IMR-90 (cell line): ENCODE measurements around the gene ELK3. TPM values are rescaled to one million over a fixed set of nuclear protein-coding genes. Genes with fewer than 3 reads are reported as not detected.

Experiments
- ATAC-seq: fragments of 200-7000 bp; cut with Tn5 transposase; 2 replicates; pipeline ENCODE4 v1.9.1; 2020; ENCODE audit warnings: low read depth, mild to moderate bottlenecking, moderate library complexity
- BruUV-seq: library from RNA; stranded (reverse); fragments of 400-500 nt; replicated peaks from 2 replicates; lab custom pipeline; 2021; lab: Mats Ljungman, UMichigan
- CTCF ChIA-PET: fragments of 300-600 bp; formaldehyde crosslinking; extraction: SDS; loops from one replicate; lab custom pipeline; 2021; ENCODE audit warnings: antibody characterized with exemption; lab: Yijun Ruan, JAX
- POLR2A ChIA-PET: fragments of 300-600 bp; sonication (Branson Sonifier 250); formaldehyde crosslinking; loops from one replicate; lab custom pipeline; 2022; ENCODE audit warnings: antibody characterized with exemption; ENCODE audit not compliant: unreplicated experiment; lab: Charles Lee
- DNase-seq: peaks from one replicate; pipeline ENCODE4 v3.0.0; 2013
- H2AFZ ChIP-seq: replicated peaks from 2 replicates; pipeline ENCODE3; 2013; ENCODE audit warnings: low read length, mild to moderate bottlenecking; ENCODE audit not compliant: poor library complexity
- H2AK5ac ChIP-seq: 2 replicates; pipeline ENCODE4 v1.6.1; 2013; ENCODE audit warnings: low read depth, low read length, inconsistent platforms
- H2AK9ac ChIP-seq: replicated peaks from 2 replicates; pipeline ENCODE3; 2013; ENCODE audit warnings: mild to moderate bottlenecking, low read depth, low read length, moderate library complexity; ENCODE audit not compliant: poor library complexity
- H2BK120ac ChIP-seq: 2 replicates; pipeline ENCODE4 v1.6.1; 2013; ENCODE audit warnings: low read depth, low read length, inconsistent platforms
- H2BK15ac ChIP-seq: 3 replicates; pipeline ENCODE4 v1.6.1; 2013; ENCODE audit warnings: low read depth, low read length, inconsistent platforms
- H2BK20ac ChIP-seq: 2 replicates; pipeline ENCODE4 v1.6.1; 2013; ENCODE audit warnings: low read depth, mild to moderate bottlenecking, inconsistent platforms, low read length, moderate library complexity
- H2BK5ac ChIP-seq: 2 replicates; pipeline ENCODE4 v1.6.1; 2013; ENCODE audit warnings: mild to moderate bottlenecking, low read depth, low read length, inconsistent platforms; ENCODE audit not compliant: poor library complexity, severe bottlenecking
- H3K14ac ChIP-seq: replicated peaks from 2 replicates; pipeline ENCODE4 v1.6.1; 2013; ENCODE audit warnings: low read depth, low read length, inconsistent platforms
- H3K18ac ChIP-seq: 2 replicates; pipeline ENCODE4 v1.6.1; 2013; ENCODE audit warnings: low read depth, low read length, control low read depth
- H3K23ac ChIP-seq: 2 replicates; pipeline ENCODE4 v1.6.1; 2013; ENCODE audit warnings: low read depth, low read length, inconsistent platforms
- H3K27ac ChIP-seq: 2 replicates; pipeline ENCODE4 v1.5.1; 2013; ENCODE audit warnings: mild to moderate bottlenecking, control low read depth, low read length; ENCODE audit not compliant: insufficient read depth
- H3K27me3 ChIP-seq: 2 replicates; pipeline ENCODE4 v1.6.1; 2013; ENCODE audit warnings: low read length; ENCODE audit not compliant: control insufficient read depth, insufficient read depth
- H3K36me3 ChIP-seq: 2 replicates; pipeline ENCODE4 v1.6.1; 2013; ENCODE audit warnings: low read length, mixed read lengths; ENCODE audit not compliant: control insufficient read depth, insufficient read depth
- H3K4ac ChIP-seq: 2 replicates; pipeline ENCODE4 v1.6.1; 2013; ENCODE audit warnings: low read depth, low read length, inconsistent platforms
- H3K4me1 ChIP-seq: 2 replicates; pipeline ENCODE4 v1.6.1; 2013; ENCODE audit warnings: low read length, mixed read lengths; ENCODE audit not compliant: control insufficient read depth, insufficient read depth
- H3K4me2 ChIP-seq: 2 replicates; pipeline ENCODE4 v1.6.1; 2013; ENCODE audit warnings: low read depth, mild to moderate bottlenecking, control low read depth, low read length, moderate library complexity
- H3K4me3 ChIP-seq: 2 replicates; pipeline ENCODE4 v1.5.1; 2013; ENCODE audit warnings: low read depth, mild to moderate bottlenecking, control low read depth, low read length, moderate library complexity; ENCODE audit not compliant: insufficient read depth
- H3K56ac ChIP-seq: 2 replicates; pipeline ENCODE4 v1.6.1; 2013; ENCODE audit warnings: low read length, inconsistent platforms; ENCODE audit not compliant: insufficient read depth; ENCODE audit errors: extremely low read depth
- H3K79me1 ChIP-seq, 2 experiments: 2 replicates each; pipeline ENCODE4 v1.6.1; 2013; ENCODE audit warnings: low read length in 2 of 2, inconsistent platforms in 1 of 2, low read depth in 1 of 2
- H3K9ac ChIP-seq: 2 replicates; pipeline ENCODE4 v1.6.1; 2013; ENCODE audit warnings: low read depth, low read length, control low read depth
- H3K9me1 ChIP-seq: 2 replicates; pipeline ENCODE4 v1.6.1; 2013; ENCODE audit warnings: low read length, inconsistent platforms; ENCODE audit not compliant: insufficient read depth
- H3K9me3 ChIP-seq: 2 replicates; pipeline ENCODE4 v1.6.1; 2013; ENCODE audit warnings: low read length; ENCODE audit not compliant: control insufficient read depth, insufficient read depth
- H4K20me1 ChIP-seq: 2 replicates; pipeline ENCODE4 v1.6.1; 2013; ENCODE audit warnings: low read length, inconsistent platforms; ENCODE audit not compliant: insufficient read depth
- H4K5ac ChIP-seq: 2 replicates; pipeline ENCODE4 v1.6.1; 2013; ENCODE audit warnings: mild to moderate bottlenecking, low read depth, low read length, control low read depth
- H4K8ac ChIP-seq, 2 experiments: 2 replicates each; pipeline ENCODE4 v1.6.1; 2013; ENCODE audit warnings: low read depth in 2 of 2, low read length in 2 of 2, control low read depth in 1 of 2, inconsistent platforms in 1 of 2
- H4K91ac ChIP-seq: 2 replicates; pipeline ENCODE4 v1.6.1; 2013; ENCODE audit warnings: low read depth, low read length, inconsistent platforms; ENCODE audit not compliant: insufficient read depth
- CEBPB ChIP-seq: IDR thresholded peaks from 2 replicates; pipeline ENCODE4 v1.6.1; 2012; ENCODE audit warnings: low read depth, low read length, improper control_type of control experiment
- POLR2A ChIP-seq: IDR thresholded peaks from 2 replicates; pipeline ENCODE4 v1.6.1; 2012; ENCODE audit warnings: mild to moderate bottlenecking, low read depth, low read length
- WGBS, 2 experiments: methylation state at CpG; one replicate each; pipeline versions ENCODE4 v1.1.5 to v1.1.7; 2013; ENCODE audit warnings: missing lambda C conversion rate in 2 of 2; ENCODE audit not compliant: insufficient read length in 1 of 2; ENCODE audit errors: extremely low coverage in 2 of 2; 5-methylcytosine and 5-hydroxymethylcytosine counted together
- dilution Hi-C: fragments of 300-500 bp; cut with HindIII; formaldehyde crosslinking; loops from one replicate; pipeline ENCODE4 v1.14.3; 2018; ENCODE audit warnings: low sequenced_read_pairs; ENCODE audit not compliant: unreplicated experiment
- in situ Hi-C: fragments of 300-500 bp; cut with MboI; formaldehyde crosslinking; loops from 3 replicates; pipeline ENCODE4 v1.14.3; 2019; ENCODE audit warnings: low sequenced_read_pairs, inconsistent platforms, mixed read lengths
- intact Hi-C: fragments of 100-400 bp; cut with micrococcal nuclease; formaldehyde crosslinking; loops from 2 replicates; pipeline ENCODE4 v1.10.0; 2022
- polyA plus RNA-seq, 3 experiments: library from polyadenylated mRNA; depleted of rRNA; stranded (reverse); fragments of >200 nt; gene quantifications; 2 replicates each; pipeline ENCODE4 v1.2.3, GENCODE V29; 2012; ENCODE audit warnings: low replicate concordance in 1 of 3
- total RNA-seq: library from RNA; depleted of rRNA; stranded (reverse); fragments of >200 nt; gene quantifications from 2 replicates; pipeline ENCODE4 v1.2.3, GENCODE V29; 2012

The ELK3 gene
- total and polyA plus RNA-seq, 2 of the 4 experiments (the other 2 are of a cell fraction): 14.5 to 27.5 TPM

GRCh38 chr12:96260231-96260630 lies 66.1 kb downstream of the ELK3 start:
- Histone ChIP-seq H3K23ac (no peak overlapping the region), H3K18ac (no peak overlapping the region), H2AFZ (no peak overlapping the region), H2BK5ac (no peak overlapping the region), H4K91ac (no peak overlapping the region), H4K5ac (no peak overlapping the region), H3K79me1 (peaks cover 36 to 90% of the 10 kb centered on the region in 2 experiments), H3K4me2 (no peak overlapping the region), H2BK20ac (no peak overlapping the region), H2AK5ac (no peak overlapping the region), H3K14ac (no peak overlapping the region), H3K36me3 (peaks cover 30% of the 10 kb centered on the region), H3K9me3 (no peaks in the 10 kb centered on the region), H3K27ac (no peak overlapping the region), H2BK15ac (no peak overlapping the region), H3K27me3 (no peaks in the 10 kb centered on the region), H3K4me1 (peaks cover 17% of the 10 kb centered on the region), H3K9me1 (peaks cover 24% of the 10 kb centered on the region), H3K9ac (no peak overlapping the region), H4K20me1 (peaks cover 70% of the 10 kb centered on the region), H2AK9ac (no peak overlapping the region), H3K56ac (no peak overlapping the region), H4K8ac (no peak overlapping the region), H3K4me3 (no peak overlapping the region), H3K4ac (no peak overlapping the region), H2BK120ac (no peak overlapping the region)
- dilution Hi-C loops (no loop called here), intact Hi-C loops (no loop called here), in situ Hi-C loops (no loop called here)
- ChIA-PET POLR2A (no interaction called here), CTCF (no interaction called here)
- peak; percentile 44; the same call in 1 of the 2 replicates for TF ChIP-seq CEBPB
- no peak for TF ChIP-seq POLR2A
- no peak for ATAC-seq
- no peak for DNase-seq
- WGBS, 2 experiments: no CpG with 5 or more reads among the region's 2 CpGs
- no TSS peak for BruUV-seq
